ENCODE data around the gene OR2AG2.

GRCh38 chr11:6721343-6721742 is 50.4 kb downstream of the OR2AG2 start:
- TF ChIP-seq CTCF (IDR thresholded peaks at IDR 0.05; ENCODE audit: low read depth, low read length) (no peak), EZH2phosphoT487 (IDR thresholded peaks at IDR 0.05; ENCODE audit: low read depth) (no peak)

Measured in OCI-LY3 (cell line).